DOHH2 (cell line): ENCODE measurements around the gene COL23A1.

Experiments
- H3F3A ChIP-seq: fragments of 200-600 bp; sonication (generic), shearing (Covaris generic); 2 replicates; pipeline ENCODE4 v1.6.0; 2016; ENCODE audit warnings: antibody characterized with exemption, mild to moderate bottlenecking; ENCODE audit not compliant: control insufficient read depth, insufficient read depth
- H3K27ac ChIP-seq: fragments of 200-600 bp; sonication (generic); 2 replicates; pipeline ENCODE4 v1.5.1; 2014; ENCODE audit warnings: low read depth, mild to moderate bottlenecking, low read length, moderate library complexity
- H3K27me3 ChIP-seq: fragments of 200-600 bp; sonication (generic); 2 replicates; pipeline ENCODE4 v1.6.1; 2014; ENCODE audit warnings: mild to moderate bottlenecking, low read length, mixed read lengths; ENCODE audit not compliant: control insufficient read depth
- H3K36me3 ChIP-seq: fragments of 200-600 bp; sonication (generic); 2 replicates; pipeline ENCODE4 v1.6.1; 2014; ENCODE audit warnings: mild to moderate bottlenecking, low read length, moderate library complexity, mixed read lengths; ENCODE audit not compliant: control insufficient read depth
- H3K4me1 ChIP-seq: fragments of 200-600 bp; sonication (generic); 2 replicates; pipeline ENCODE4 v1.6.1; 2014; ENCODE audit warnings: mild to moderate bottlenecking, low read length, mixed read lengths; ENCODE audit not compliant: control insufficient read depth
- H3K4me2 ChIP-seq: fragments of 200-600 bp; sonication (generic); 2 replicates; pipeline ENCODE4 v1.6.0; 2014; ENCODE audit warnings: mild to moderate bottlenecking, low read length, moderate library complexity
- H3K4me3 ChIP-seq: fragments of 200-600 bp; sonication (generic); 2 replicates; pipeline ENCODE4 v1.5.1; 2014; ENCODE audit warnings: mild to moderate bottlenecking, low read length, mixed read lengths
- H3K79me2 ChIP-seq: fragments of 200-600 bp; sonication (generic); 2 replicates; pipeline ENCODE4 v1.6.1; 2014; ENCODE audit warnings: mild to moderate bottlenecking, low read length, mixed read lengths; ENCODE audit not compliant: control insufficient read depth
- H3K9me2 ChIP-seq: fragments of 200-600 bp; sonication (generic); replicated peaks from 2 replicates; pipeline ENCODE4 v1.6.1; 2014; ENCODE audit warnings: mild to moderate bottlenecking, low read length, mixed read lengths; ENCODE audit not compliant: control insufficient read depth
- H3K9me3 ChIP-seq: fragments of 200-600 bp; sonication (generic); 2 replicates; pipeline ENCODE4 v1.6.1; 2014; ENCODE audit warnings: antibody characterized with exemption, low read length, mixed read lengths; ENCODE audit not compliant: control insufficient read depth, insufficient read depth
- H4K20me1 ChIP-seq: fragments of 200-600 bp; sonication (generic); 2 replicates; pipeline ENCODE4 v1.6.0; 2014; ENCODE audit warnings: low read depth, mild to moderate bottlenecking, antibody characterized with exemption, low read length, moderate library complexity; ENCODE audit not compliant: control insufficient read depth, insufficient read depth
- EZH2phosphoT487 ChIP-seq: fragments of 200-600 bp; sonication (generic); IDR thresholded peaks from 2 replicates; pipeline ENCODE4 v1.6.1; 2017; ENCODE audit warnings: borderline replicate concordance, mild to moderate bottlenecking, antibody characterized with exemption, low read length, moderate library complexity, mixed read lengths
- TF ChIP-seq, protein P1 (sequence below): fragments of 200-600 bp; sonication (generic); IDR thresholded peaks from one replicate; pipeline ENCODE4 v1.5.1; 2014; ENCODE audit warnings: antibody characterized with exemption, mild to moderate bottlenecking, low read depth, low read length; ENCODE audit not compliant: poor library complexity, severe bottlenecking

Gene COL23A1

DNA sequence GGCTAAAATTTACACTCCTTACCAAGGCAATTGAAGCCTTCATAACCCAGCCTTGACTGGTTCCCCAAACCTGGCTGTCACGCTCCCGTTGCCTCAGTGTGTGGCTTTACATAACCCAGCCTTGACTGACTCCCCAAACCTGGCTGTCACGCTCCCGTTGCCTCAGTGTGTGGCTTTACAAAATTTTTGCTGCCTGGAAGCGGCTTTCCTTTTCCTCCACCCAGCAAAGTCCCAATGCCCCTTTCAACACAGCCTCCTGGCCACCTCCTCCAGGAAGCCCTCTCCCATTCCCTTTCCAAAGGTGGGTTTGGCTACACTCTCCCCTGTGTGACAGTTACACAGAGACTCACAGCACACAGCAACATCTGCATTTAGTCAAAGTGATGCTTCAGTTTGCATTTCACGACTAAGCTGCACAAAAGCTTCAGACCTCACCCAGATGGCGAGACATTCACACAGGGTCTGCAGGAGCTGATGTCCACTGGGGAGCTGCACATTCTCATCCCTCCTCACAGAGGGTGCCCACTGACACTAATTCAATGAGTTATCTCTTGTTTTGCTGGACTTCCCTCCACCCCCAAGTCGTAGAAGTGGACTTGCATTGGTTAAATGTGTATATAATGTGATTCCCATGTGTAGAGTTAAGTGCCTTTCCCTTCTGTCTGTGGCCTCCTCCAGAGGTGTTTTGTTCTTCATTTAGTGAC is 201.0 kb downstream of the COL23A1 start:
- Histone ChIP-seq H3K9me2 (no peaks in the 10 kb centered on the region), H3K27me3 (no peaks in the 10 kb centered on the region), H3K27ac (no peak overlapping the region)

DNA sequence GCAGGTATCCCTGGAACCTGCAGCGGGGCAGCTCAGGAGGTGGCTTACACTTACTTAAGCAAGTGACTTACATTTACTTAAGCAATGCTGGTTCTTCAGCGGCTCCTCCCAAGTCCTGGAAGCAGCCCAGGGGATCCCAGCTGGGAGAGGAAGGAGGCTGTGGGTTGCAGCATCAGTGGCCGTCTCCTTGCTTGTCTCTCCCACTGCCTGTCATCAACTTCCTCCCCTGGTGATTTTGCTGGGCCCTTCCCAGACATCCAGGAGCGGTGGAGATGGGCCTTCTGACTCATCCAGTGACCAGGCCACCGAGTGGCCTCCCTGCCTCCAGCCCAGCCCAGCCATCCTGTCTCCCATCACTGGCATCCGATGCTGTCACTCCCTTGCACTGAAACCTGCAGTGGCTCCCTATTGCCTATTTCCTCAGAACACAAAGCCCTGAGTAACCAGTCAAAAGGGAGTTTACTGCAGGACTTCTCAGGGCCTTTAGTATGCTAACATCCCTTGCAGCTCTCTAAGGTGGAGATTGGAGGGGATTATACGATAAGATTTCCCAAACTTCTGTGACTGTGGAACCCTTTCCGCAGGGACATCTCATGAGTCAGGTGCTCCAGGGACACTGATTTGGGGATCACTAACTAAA is 201.7 kb downstream of the COL23A1 start:
- Histone ChIP-seq H3K27me3 (no peaks in the 10 kb centered on the region), H3K79me2 (no peaks in the 10 kb centered on the region), H3K36me3 (no peaks in the 10 kb centered on the region)

More for the DNA sequence above, 201.0 kb downstream of the COL23A1 start:
- H3K4me3 ChIP-seq: no peak overlapping the region
- H3K79me2 ChIP-seq: no peaks in the 10 kb centered on the region
- H3K36me3 ChIP-seq: no peaks in the 10 kb centered on the region
- no peak overlapping the region for H3K4me2 ChIP-seq
- H3F3A ChIP-seq: no peaks in the 10 kb centered on the region
- TF ChIP-seq, protein P1, sequence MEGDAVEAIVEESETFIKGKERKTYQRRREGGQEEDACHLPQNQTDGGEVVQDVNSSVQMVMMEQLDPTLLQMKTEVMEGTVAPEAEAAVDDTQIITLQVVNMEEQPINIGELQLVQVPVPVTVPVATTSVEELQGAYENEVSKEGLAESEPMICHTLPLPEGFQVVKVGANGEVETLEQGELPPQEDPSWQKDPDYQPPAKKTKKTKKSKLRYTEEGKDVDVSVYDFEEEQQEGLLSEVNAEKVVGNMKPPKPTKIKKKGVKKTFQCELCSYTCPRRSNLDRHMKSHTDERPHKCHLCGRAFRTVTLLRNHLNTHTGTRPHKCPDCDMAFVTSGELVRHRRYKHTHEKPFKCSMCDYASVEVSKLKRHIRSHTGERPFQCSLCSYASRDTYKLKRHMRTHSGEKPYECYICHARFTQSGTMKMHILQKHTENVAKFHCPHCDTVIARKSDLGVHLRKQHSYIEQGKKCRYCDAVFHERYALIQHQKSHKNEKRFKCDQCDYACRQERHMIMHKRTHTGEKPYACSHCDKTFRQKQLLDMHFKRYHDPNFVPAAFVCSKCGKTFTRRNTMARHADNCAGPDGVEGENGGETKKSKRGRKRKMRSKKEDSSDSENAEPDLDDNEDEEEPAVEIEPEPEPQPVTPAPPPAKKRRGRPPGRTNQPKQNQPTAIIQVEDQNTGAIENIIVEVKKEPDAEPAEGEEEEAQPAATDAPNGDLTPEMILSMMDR: no peak
- no peak for TF ChIP-seq EZH2phosphoT487
- H4K20me1 ChIP-seq: no peaks in the 10 kb centered on the region
- no peaks in the 10 kb centered on the region for H3K9me3 ChIP-seq
- H3K4me1 ChIP-seq: no peaks in the 10 kb centered on the region

DNA sequence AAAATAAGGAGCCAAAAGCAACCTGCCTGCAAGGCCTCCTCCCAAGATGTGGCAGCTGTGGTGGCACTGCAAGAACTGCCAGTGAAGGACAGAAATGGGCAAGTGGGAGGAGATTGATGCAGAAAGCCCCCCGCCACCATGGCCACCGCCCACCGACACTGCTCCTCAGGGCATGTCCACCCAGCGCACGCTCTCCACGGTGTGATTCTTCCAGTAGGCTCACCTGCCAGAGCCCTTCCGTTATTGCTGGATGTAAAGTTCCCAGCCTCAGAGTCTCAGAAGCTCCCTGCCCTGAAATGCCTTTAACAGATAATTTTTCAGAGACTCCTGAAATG is 202.4 kb downstream of the COL23A1 start:
- Histone ChIP-seq H3K4me2 (no peak overlapping the region), H3K9me3 (no peaks in the 10 kb centered on the region), H3K36me3 (no peaks in the 10 kb centered on the region), H3K27me3 (no peaks in the 10 kb centered on the region), H3K4me3 (no peak overlapping the region), H3K4me1 (no peaks in the 10 kb centered on the region), H3K79me2 (no peaks in the 10 kb centered on the region), H3K9me2 (no peaks in the 10 kb centered on the region), H3F3A (no peaks in the 10 kb centered on the region), H4K20me1 (no peaks in the 10 kb centered on the region), H3K27ac (no peak overlapping the region)
- TF ChIP-seq EZH2phosphoT487: no peak
- TF ChIP-seq, protein P1: no peak

More for the DNA sequence above, 201.7 kb downstream of the COL23A1 start:
- Histone ChIP-seq H3F3A (no peaks in the 10 kb centered on the region), H3K27ac (no peak overlapping the region), H3K4me2 (no peak overlapping the region), H3K4me3 (no peak overlapping the region), H3K9me3 (no peaks in the 10 kb centered on the region), H3K9me2 (no peaks in the 10 kb centered on the region), H3K4me1 (no peaks in the 10 kb centered on the region), H4K20me1 (no peaks in the 10 kb centered on the region)
- TF ChIP-seq, protein P1: no peak
- no peak for TF ChIP-seq EZH2phosphoT487
